GM21515 (cell line): ENCODE data around the gene FNBP1.
"Not testable (repeated sequence)": the region's sequence is repeated elsewhere in the genome, so short reads cannot be mapped to it uniquely, and the experiment has no call there.

Experiments
- ATAC-seq: cut with Tn5 transposase; IDR thresholded peaks from one replicate; pipeline ENCODE4 v1.9.1; 2021; ENCODE audit not compliant: unreplicated experiment

FNBP1 gene

DNA sequence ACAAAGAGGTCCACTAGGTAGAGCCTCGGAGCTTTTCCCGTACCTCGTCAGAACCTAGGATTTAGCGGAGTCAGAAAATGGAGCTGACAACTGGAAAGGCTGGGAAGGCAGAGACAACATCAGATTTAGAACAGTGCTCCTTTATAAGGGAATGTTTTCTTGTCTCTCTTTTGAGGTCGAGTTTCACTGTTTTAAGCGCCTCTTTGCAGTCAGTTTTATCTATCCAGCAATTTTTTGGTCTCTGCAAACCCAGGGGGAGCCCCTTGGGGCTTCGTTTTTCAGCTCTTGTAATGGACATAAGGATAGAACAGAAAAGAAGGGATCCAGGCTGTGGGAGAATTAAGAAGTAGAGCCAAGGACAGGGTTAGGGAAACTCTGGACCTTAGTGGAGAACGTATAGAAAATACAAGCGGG lies 80.5 kb downstream of the FNBP1 start:
- ATAC-seq: no peak

DNA sequence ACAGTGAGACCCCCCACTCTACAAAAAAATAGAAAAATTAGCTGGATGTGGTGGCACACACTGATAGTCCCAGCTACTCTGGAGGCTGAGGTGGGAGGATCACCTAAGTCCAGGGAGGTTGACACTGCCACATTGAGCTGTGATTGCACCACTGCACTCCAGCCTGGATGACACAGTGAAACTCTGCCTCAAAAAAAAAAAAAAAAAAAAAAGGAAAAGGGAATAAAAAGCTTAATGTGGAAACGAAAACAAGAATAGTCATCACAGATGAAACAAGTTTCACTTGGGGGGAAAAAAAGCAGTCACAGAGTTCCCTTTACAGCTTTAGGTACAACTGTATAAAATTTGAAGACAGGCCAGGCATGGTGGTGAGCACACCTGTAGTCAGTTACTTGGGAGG lies 84.2 kb downstream of the FNBP1 start:
- no peak for ATAC-seq

DNA sequence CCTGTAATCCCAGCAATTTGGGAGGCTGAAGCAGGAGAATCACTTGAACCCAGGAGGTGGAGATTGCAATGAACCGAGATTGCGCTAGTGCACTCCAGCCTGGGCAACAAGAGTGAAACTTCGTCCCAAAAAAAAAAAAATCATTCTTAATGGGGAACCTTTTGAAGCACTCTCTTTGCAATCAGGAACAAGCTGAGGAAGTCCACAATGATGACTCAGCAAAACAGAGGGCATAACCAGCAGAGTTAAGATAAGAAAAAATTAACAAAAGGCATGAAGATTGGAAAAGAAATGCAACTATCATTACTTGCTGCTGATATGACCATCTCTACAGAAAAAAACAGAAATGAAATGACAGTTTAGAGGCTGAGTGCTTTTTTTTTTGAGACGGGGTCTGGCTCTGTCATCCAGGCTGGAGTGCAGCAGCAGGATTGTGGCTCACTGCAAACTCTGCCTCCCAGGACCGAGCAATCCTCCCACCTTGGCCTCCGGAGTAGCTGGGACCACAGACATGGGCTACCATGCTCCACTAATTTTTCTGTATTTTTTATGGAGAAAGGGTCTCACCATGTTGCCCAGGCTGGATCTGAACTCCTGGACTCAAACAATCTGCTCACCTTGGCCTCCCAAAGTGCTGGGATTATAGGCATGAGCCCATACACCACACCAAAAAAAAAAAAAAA lies 88.0 kb downstream of the FNBP1 start:
- no peak for ATAC-seq

DNA sequence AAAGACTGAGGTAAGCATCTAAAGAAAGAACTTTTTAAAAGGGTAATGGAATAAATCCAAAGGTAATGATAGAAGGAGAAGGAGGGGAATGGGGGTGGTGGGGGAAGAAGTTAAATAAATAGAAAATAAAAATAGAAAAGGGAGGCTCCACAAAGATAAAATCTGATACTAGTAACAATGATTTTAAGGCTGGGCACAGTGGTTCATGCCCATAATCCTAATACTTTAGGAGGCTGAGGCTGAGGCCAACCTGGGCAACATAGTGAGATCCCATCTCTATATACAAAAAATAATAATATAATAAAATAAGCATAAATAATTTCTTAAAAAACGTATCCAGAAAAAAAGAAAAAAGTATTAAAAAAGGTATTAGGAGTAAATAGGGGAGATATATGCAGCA lies 89.3 kb downstream of the FNBP1 start:
- no peak for ATAC-seq

DNA sequence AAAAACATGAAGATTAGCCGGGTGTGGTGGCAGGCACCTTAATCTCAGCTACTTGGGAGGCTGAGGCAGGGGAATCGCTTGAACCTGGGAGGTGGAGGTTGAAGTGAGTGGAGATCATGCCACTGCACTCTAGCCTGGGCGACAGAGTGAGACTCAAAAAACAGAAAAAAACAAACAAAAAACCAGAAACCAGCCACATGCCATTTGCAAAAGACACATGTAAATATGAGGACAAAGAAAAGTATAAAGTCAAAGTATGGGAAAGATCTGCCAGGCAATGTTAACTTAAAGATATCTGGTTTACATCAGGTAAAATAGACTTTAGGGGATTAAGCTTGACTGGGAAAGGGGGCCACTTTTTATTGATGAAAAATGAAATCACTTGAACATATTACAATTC lies 90.7 kb downstream of the FNBP1 start:
- no peak for ATAC-seq

DNA sequence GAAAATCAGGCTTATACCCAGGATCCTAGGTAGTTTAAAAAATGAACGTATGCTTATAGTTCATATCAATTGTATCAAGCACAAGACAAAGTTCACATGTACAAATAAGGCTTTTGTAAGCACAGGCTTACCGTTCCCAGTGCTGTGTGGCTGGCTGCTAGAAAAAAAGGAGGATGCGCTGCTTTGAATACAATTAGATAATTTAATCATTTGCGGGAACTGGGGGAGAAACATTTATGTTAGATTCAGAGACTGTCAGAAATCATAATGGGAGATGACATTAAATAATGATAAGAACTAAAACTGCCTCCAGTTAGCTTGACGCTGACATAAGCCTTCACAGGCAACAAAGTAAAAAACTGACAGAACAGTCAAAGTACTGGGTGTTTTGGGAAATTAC lies 93.2 kb downstream of the FNBP1 start:
- no peak for ATAC-seq

DNA sequence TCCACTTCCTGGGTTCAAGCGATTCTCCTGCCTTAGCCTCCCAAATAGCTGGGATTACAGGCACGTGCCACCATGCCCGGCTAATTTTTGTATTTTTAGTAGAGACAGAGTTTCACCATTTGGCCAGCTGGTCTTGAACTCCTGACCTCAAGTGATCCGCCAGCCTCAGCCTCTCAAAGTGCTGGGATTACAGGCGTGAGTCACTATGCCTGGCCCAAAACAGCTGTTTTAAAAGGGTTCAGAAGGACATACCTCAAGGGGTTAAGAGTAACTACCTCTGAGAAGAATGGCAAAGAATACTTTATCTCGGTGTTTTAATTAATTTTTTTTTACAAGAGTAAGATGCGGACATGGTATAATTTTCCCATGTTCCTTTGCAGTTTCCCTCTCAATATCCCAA lies 94.4 kb downstream of the FNBP1 start:
- ATAC-seq: not testable (repeated sequence)

DNA sequence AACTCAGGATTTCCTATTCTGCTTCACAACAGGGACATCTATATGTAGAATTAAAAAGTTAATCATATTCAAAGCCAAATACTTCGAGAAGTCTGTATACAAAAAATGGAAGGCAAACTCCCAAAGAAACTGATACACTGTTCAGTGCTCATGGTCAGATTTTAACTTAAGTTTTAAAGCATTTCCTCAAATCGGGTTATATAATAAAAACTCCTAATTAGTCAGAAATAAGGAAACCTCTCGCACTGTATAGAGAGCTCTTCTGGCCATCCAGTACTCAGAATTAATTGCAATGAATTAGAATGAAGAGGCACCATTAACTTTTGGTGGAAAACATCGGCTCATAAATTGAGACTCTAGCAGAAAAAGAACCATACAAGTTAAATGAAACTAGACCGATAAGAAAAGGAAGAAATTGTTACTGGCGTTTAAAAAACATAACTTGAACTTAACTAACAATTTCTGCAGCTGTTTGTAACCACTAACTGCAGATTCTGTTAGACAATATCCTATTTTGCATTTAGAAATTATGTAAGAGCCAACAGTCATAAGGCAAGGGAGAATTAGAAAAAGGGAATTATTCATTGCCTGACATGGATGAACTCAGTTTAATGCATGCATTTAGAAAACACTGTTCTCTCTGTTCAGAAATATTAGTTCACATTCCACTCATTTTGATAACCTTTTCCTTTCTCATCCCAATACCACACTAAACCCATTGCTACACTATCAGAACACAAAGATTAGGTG lies 96.6 kb downstream of the FNBP1 start:
- no peak for ATAC-seq

DNA sequence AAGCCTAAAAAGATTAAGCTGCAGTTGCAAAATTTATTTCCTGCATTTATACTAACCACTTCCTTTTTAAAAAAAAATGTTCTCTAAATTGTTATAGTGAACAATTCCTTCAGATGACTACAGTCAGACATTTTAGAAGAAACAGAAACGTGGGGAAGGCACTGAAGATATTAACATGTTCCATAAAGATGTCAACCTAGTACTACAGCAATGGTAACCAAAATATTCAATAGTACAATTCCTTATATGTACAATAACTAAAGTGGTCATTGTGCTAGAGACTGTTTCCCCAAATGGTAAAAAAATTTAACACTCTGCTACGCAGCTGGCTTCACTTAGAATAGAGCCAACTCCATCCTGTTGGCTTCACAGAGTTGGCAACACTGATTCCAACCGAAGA lies 97.7 kb downstream of the FNBP1 start:
- no peak for ATAC-seq

DNA sequence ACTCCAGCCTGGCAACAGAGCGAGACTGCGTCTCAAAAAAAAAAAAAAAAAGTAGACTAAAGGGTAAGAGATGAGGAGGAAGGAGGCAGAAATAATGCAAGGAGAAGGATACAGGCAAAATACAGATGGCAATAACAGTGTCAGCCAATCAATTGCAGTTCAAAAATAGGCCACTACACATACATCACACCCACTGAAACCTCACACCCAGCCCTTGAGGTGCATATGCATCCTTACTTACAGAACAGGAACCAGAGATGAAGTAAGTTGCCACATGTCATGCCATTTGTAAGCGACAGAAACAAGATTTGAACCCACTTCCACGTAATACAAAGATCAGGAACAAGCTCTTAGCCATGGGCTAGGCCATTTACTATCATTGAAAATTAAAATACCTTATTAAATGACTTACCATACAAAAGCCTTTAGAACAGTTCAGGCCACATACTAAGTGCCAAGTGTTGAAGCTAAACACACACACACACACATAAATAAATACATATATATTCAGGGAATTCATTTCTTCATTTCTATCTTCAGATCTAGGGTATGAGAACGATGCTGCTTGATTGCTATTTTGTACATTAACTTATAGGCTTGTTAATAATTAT lies 98.4 kb downstream of the FNBP1 start:
- ATAC-seq: no peak

DNA sequence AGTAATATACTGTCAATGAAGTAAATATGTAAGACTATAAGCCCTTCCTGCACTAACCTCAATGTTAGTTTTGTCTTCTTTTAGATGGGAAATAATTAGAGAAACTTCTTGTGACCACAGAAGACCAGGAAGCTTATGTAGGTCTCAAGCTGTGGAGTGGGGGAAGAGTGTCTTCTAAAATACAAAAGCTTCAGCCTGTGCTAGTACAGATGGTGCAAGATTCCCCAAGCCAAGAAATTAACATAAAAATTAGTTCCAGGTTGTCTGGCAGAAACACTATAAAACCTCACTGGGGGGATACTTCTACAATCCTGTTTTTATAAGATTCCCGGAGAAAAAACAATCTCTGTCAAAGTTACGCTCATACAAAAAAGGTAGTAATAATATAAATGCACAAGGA lies 103.6 kb downstream of the FNBP1 start:
- no peak for ATAC-seq

DNA sequence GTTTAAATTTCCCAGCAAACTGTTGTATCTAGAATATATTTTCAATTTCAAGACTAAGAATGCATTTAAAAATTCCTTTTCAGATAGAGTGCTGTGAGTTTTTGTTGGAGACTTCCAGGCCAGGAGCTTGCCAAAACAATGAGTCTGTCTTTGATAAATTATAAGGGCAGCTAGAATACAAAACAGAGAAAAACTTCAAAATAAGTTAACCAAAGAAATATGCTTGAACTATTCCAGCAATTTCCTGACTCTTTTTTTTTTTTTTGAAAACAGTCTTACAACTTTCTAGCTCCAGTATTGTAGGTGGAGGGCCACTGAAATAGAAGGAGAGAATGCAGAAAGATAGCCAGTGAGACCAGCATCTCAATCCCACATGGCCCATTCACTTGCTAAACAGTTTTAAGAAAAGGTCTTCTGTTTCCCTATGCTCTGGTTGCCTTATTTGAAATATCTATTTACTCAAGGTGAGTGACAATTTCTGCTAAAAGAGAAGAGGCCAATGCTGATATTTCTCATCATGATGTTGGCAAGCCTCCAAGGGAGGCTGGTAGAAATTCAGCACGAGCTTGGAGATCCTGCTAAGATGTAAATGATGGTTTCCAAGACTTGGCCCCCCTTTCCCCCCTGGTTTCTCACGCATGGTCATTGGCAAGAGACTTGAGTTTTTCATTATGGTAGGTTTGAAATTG lies 104.6 kb downstream of the FNBP1 start:
- ATAC-seq: no peak

DNA sequence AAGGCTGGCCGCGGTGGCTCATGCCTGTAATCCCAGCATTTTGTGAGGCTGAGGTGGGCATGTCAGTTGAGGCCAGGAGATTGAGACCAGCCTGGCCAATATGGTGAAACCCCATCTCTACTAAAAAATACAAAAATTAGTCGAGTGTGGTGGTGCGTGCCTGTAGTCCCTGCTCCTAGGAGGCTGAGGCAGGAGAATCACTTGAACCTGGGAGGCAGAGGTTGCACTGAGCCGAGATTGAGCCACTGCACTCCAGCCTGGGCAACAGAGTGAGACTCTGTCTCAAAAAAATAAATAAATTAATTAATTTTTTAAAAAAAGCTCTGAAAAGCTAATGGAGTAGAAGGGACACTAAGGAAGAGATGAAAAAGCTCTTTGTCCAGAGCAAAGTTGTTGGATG lies 105.1 kb downstream of the FNBP1 start:
- ATAC-seq: not testable (repeated sequence)

DNA sequence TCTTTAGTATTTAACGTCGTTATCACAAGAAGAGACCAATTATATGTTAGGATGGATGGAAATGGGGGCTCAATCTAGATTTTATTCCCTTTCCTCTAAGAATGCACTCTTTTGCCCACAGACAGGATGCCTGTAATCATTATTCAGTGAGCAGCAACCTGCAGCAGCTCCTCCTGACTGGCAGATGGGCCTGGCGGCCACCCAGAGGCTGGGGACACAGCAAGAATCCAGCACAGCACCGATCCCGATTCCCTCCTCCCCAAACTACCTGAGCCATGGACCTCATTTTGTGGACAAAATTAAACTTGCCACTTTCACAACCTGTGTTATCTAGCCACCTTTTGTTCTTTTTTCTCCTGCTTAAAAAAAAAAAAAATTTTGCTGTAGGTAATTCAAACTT lies 106.8 kb downstream of the FNBP1 start:
- no peak for ATAC-seq

DNA sequence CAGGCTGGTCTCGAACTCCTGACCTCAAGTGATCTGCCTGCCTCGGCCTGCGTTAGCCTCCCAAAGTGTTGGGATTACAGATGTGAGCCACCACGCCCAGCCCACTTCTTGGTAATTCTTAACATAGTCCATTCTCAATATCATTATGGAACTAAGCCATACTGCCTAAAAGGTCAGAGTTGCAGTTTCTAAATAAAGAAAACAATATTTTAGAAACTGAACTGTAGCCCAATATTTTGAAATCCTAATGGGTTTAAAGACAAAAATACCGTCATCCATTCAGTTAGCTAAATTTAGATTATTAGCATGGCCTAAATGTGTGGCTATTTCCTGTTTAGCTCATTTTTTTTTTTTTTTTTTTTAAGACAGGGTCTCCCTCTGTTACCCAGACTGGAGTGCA lies 108.2 kb downstream of the FNBP1 start:
- ATAC-seq: no peak

DNA sequence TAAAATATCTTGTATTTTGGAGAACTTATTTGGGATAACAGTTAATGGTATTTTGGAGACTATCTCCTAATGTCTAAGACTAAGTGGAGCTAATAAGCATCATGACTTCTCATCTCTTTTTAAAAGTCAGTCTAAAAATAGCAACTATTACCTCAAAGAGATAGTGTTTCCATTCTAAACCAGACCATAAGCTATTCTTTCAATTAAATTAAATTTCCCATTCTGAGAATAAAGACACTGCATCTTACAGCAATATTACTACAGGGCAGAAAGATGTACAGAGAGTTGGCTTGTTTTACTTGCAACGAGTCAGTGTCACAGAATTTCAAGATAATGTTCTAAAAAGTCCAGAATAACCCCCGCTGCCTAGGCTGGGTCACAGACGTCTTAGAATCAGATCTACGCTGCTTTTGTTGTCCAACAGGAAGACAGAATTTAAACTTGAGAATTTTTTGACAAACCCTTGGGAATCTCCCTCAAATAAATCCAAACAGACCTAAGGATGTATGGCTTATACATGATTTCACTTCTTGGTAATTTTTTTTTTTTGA lies 108.9 kb downstream of the FNBP1 start:
- no peak for ATAC-seq

DNA sequence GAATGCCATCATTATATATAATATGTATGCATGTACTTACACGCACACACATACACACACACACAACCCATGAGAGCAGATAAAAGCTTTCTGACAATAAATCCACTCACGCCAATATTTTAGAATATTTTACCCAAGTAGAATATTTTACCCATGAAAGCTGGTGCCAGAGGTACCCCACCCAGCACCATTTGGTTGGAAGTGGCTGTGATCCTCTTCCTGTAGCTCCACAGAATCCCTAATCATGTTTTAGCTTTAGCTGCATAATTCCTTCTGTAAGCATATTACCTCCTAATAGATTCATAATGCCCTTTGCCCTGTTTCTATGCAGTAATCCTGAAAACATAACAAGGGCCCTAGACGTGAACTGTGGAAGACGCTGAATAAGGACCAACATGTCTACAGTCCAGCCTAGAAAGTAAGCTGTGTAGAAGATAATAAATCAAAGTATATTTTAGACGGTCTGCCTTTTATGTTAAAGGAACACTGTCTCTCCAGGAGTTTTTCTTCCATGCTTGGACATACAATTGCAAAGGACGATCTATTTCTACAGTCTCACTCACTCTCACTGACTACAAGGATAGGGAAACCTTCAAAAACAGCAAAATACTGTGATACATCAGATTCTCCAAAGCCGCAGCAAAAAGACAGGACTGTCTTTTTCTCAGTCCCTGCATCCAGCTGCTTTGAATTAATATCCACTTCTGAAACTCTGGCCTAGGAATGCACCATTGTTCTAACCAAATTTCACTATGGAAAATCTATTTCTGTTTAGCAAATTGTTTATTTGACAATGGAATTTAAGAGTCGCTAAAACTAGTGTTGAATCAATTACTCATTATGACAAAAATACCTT lies 109.6 kb downstream of the FNBP1 start:
- no peak for ATAC-seq

DNA sequence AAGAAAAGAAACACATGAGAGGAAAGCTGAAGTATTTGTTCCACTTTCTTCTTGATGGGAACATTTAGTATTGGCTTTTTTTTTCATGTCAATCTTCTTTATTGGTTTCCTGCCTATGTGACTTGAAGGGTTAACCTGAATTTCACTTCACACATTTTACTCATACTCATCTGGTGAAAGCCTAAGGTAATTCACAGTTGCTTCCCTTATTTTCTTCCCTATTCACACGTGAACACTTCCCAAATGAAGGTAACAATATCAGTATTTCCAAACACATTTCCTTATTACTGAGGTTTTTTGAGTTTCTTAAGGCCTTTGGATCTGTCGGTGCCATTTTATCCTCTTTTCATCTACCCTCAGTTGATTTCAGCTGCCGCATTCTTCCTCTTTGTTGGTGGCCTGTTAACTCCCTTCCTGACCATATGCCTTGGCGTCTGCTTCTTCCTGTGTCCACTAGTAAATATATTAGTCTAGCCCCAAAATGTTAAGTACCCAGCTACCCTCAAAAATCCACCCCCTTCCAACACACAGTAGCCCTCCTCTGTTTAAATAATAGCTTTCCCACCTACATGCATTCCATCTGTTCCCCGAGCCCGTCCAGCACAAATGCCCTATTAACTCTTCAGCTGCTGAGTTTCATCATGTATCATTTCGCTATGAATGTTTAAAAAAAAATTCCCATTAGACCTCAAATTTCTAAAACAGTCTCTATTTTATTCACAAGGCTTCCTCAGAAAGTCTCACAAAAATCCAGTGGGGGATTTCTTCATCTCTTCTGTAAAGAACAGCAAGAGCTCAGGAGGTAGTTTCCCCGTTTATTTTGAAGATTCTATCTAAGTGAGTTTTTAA lies 110.5 kb downstream of the FNBP1 start:
- ATAC-seq: no peak

DNA sequence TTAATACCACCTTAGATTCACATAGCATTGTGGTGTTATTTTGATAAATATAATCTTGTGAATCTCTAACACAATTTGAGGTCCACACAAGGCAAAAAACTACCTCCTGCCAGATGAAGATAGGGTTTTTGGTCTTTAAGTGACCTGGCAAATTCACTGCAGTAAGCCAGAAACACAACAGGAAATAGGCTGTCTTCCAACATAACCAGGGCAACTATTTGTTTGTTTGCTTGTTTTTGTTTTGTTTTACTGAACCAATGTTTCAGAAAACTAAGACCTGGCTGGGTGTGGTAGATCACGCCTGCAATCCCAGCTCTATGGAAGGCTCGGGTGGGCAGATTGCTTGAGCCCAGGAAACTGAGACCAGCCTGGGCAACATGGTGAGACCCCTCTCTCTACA lies 112.2 kb downstream of the FNBP1 start:
- no peak for ATAC-seq
